NCI-H1048 (cell line): Measurements from ENCODE around the gene PTMA.

Experiments used
- DNase-seq: peaks from one replicate; lab custom pipeline; 2025; lab: John Stamatoyannopoulos, UW

Gene PTMA

DNA sequence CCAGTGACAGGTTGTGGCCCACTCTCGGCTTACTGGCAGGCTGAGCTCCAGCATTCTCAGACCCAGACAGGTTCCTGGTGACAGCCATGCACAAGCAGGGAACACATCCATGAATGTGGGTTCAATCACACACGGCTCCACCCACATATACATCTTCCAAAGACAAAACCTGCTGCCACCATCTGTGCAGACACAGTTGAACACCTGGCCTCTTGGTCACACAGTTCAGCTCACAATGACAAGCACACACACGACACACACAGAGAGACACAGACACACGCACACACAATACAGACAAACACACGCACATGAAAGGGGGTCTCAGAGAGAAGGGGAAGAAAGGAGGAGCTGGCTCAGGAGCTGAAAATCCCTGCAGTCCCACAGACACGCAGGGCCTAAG lies 32.1 kb upstream of the PTMA start:
- DNase-seq = no peak

DNA sequence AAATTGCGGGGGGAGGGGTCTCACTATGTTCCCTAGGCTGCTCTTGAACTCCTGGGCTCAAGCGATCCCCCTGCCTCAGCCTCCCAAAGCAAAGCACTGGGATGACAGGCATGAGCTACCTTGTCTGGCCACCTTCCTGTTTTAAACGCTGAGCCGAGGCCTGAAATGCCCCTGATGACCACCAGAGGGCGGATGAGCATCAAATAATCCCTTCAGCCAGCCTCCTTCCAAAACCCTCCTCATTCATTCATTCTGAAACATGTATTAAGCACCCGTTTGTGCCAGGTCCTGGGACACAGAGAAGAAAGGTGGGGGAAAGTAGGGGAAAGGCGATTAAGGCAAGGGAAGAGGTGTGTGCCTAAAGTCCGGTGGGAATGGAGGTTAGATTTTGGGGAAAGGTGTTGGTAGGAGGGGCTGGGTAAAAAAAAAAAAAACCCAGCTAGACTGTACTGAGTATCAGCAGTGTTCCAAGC lies 30.7 kb upstream of the PTMA start:
- DNase-seq = peak; percentile 29

DNA sequence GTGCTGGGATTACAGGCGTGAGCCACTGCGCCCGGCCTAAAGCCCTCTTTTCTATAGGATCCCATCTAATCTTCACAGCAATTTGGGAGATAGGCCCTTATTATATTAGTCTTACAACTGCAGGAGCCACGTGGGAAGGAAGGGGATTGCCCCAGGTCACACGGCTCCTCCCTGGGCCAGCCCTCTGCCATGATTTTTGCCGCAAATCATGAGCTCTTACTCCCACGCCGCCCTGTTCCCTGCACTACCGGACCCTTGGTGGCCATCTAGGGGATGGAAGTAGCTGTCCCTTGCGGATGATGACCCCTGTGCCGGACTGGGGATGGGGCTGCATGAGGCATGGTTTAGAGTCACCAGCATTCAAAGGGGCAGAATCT lies 28.4 kb upstream of the PTMA start:
- DNase-seq = no peak

DNA sequence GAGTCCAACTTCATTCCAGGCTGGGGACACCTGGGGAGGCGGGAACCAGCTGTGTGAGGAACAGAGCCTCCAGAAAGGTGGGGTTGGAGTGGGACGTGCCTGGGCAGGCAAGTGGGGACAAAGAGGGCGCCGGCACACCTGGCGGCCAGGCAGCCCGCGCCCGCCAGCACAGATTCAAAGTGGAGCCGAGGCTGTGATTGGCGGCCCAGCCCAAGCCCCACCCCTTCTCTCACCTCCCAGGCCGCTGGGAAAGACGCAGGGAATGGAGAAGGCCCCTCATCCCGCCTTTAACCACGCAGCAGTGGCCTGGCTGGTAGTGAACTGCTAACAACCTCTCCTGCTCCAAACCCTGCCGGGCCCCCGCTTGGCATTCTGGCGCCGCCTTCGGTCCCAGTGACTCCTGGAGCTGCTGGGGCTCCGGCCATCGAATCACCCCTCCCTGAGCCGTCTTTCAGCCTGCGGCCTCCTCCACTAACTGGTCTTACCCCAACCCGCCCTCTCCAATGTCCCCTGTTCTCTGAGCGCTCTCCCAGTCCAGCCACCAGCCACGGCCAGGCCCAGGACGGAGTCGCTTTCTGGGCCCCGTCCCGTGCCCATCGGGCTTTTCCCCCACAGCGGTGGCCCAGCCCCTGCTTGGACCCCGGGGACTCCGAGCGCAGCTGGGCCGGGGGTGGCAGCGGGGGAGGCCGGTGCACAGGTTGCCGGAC lies 27.9 kb upstream of the PTMA start:
- no peak for DNase-seq

DNA sequence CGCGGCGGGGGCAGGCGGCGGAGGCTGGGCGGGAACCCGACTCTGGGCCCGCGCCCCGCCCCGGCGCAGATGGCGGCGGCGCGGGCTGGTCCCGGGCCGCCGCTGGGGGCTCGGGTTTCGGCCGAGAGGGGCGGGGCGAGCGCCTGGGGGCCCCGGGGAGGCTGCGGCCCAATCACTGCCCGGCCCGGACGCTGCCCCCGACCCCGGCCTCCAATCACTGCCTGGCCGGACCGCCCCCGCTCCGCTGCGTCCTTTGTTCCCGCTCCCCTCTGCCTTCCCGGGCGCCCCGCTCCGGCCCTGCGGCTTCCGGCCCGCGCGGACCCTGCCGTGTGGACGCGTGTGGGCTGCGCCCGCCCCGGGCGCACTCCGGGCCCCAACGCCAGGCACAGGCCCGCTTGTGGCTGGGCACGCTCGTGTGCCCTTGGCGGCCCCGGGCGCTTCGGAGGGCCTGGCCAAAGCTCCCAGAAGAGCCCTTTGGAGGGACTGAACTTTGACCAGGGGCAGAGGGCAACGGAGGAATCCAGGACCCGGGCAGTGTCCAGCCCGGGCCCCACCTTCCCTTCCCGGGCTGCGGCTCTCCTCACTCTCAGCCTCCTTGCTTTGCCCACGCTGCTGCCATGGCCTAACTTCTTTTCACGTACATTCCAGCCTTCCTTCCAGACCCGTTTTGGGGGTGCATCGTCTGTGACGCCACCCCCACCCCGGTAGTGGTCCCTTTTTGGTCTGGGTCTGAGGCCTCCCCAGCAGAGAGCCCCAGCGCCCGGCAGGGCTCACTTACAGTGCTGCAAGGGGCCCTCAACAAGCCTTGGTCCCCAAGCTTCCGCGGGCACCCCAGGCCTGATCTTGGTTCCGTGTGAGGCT lies 27.1 kb upstream of the PTMA start:
- DNase-seq = no peak

DNA sequence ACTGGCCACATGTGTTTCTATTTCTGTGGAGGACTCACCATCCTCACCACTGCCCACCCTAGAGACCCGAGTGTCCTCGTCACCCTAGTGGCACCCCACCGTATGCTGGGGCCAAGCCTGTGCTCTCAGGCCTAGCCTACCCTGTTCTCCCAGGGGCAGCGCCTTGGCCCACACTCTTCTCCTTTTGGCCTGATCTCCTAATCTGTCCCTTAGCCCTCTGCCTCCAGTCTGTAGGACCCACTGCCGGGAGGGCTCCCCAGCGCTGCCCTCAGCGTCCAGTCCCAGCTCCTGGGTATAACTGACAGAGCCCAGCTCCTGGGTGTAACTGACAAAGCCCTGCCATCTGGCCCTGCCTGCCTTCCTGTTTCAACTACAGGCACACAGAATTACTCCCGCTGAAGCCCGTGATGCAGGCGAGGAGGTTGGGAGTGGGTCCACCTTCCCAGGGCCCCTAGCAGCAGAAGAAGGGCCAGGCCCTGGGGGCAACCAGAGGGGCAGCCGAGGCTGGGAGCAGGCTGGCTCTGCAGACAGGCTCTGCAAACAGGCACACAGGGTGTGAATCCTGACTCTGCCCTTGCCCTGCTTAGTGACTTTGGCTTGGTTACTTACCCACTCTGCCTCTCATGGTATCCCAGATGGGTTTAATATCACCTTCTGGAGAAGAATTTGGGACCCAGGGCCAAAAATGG lies 25.6 kb upstream of the PTMA start:
- no peak for DNase-seq

DNA sequence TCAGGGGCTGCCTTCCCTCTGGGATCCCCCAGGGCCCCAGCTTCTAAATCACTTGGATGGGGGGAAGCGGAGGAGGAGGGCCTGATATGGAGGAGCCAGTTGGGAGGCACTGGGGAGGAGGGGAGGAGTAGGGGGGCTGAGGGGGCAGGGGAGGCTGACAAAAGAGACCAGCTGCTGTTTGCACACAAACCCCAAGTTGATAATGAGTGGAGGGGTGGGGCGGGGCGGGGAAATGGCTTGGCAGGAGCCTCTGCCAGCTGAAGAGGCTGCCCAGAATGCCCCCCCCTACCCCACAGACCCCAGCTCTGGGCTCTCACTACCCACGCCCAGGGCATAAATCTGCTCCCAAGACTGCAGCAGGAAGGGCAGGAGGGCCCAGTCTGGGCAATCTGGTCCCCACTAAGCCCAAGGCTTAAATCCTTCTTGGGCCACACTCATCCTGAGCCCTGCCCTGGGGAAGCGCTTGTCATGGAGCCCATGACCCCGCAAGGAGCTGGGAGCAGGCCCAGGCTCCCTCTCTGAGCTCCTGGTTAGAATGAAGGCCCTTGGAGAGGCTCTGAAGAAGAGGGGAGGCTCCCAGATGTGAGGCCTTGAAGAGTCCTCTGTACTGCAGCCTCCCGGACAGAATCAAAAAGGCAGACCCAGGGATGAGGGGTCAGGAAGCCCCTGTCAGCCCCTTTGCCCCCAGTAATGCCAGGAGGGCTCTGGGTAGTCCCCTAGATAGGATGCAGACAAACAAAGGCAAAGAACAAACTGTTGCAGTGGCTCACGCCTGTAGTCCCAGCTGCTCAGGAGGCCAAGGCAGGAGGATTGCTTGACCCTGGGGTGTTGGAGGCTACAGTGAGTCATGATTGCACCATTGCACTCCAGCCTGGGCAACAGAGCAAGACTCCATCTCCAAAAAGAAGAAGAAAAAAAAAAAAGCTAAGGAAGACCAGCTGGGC lies 24.8 kb upstream of the PTMA start:
- DNase-seq = no peak

DNA sequence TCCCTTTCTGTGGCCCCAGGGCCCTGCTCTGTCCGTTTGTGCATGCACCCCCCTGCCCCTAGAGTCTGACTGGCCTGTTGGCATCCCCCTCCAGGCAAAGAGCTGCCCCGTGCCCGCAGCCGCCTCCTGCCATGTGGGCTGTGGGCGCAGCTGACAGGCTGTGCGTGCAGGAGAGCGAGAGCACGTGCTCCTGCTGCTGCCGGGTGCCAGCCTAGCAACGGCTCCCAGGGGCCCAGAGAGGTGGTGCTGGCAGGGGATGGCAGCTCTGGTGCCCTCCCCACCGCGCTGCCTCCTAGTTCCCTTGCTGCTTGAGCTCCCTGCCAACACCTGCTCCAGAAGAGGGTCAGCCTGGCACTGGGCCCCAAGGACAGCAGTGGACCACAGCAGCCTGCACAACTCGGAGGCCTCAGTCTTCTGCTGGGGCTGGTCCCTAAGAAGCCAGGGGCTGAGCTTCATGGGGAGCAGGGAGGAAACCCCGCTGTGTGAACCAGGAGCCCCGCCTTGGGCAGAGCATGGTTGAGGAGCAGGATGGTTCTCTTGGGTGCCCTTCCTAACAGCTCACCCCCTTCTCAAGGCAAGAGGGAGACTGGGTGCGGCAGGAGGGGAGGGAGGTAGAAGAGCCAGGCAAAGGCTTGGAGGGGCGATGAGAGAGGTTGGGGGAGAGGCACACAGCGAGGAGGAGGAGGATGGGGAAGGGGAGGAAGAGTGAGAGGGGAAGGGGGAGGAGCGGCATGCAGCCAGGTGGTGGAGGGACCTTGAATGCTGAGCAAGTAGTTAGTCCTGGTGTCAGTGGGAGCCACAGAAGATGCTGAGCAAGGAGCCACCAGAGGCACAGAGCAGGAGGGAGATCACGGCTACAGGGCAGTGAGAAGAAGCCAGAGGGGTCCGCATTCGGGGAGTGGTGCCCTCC lies 23.8 kb upstream of the PTMA start:
- no peak for DNase-seq

DNA sequence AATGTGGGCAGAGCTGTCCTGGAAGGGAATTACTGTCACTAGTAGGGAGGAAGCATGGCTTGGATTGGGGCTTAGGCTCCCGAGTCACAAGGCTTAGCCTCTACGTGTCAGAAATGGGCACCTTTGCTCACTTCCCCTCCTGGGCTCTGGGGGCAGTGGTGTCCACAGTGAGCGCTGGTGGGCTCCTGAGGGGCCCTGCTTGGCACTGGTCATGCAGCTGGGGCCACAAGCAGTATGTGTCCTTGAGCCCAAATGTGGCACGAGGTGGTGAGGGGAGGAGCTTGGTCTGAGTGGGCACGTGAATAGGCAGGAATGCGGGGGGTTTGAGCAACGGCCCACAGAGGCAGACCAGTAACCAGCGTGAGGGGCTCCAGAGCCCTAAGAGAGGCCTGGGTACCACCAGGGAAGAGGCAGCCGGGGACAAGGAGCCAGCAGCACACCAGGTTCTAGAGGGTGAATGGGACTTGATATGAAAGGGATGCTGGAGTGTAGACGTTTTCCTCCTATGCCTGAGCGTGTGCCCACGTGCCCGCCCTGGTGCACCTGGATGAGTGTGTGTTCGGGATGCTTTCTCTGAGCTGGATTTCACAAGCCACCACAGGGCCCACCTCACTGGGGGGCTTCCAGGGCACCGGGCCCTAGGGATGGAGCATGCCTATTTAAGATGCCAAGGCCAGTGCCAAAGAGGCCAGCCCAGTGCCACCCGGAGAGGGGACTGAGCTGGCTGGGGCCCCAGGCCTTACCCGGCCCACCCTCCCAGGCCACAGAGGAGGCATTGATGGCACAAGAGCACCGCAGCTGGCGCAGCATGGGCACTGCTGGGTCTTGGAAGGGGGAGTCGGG lies 22.8 kb upstream of the PTMA start:
- no peak for DNase-seq

DNA sequence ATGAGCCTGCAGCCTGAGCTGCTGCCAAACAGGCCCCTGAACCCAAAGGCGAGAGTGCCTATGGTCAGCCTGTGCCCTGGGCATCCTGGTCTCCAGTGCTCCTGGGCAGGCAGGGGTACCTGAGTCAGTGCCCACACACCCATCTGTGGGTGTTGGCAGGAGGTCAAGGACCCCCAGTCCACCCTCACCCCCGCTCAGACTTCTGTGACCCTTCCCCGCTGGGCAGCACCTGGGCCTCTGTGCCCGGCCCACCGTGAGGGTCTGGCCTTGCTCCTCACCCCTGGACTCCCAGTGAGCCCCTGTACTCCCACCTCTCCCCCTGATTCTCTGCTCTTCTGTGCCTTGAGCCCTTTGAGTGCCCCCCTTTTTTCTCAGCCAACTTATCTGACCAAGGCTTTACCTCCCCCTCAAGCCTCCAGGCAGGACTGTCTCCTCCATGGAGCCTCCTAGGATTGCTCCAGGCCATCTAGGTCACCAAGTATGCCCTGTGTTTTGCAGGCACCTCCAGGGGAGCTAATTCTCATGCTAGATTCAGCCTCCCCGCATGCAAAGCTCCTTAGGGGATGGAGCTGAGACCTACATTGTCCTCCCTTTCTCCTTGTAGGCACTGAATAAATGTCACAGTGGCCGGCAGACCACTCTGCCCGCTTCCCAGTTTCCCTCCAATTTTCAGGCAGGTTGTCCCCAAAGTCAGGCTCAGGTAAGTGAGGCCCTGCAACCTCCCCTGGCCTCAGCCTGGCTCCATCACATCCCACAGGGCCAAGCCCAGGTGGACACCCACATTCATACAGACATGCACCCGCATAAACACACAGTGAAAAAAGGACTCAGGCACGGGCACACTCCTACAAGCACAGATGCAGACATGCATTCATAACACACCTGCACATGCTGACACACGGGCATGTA lies 21.9 kb upstream of the PTMA start:
- no peak for DNase-seq

DNA sequence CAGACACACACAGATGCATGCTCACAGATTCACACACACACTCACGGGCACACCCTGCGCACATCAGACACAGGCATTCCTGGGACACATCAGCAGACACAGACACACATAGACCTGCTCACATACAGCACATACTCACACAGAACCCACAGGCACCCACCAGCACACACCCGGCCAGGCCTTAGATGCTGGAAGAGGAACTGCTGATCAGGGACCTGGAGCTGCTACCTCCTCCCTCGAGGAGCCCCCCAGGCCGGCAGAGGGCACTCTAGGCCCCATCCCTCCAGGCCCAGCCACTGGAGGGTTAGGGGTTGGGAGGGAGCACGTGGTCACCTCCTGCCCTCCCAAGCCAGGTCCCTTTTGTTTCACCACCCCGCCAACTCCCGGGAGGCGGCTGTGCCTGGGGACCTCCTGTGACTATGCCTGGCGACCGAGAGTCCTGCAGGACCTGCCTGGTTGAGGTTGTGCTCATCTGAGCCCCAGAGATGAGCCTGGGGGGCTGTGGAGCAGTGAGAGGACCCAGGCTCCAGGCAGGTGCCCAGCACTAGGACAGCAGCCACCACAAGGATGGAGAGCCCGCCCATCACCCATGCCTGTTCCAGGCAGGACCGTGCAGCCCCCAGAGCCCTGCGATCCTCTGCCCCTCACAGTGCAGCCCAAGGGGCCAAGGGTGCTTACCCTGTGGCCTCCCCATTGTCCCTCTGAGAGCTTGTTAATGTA lies 21.0 kb upstream of the PTMA start:
- DNase-seq = no peak

DNA sequence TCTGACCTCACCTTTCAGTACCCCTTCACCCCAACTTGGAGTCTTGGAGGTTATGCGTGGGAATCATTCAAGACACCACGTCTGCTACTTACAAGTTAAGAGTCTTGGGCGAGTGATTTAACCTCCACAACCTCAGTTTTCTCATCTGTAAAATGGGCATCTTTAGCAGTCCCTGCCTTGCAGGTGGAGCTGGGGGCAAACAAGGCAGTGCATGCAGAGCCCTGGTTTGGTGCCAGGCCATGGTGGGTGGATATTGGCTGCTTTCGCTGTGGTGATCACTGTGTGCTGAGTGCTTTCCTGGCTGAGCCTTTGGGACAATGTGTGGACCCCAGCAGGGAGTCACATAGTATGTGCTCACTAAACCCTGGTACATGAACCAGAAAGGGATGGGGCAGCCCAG lies 20.4 kb upstream of the PTMA start:
- DNase-seq = no peak

DNA sequence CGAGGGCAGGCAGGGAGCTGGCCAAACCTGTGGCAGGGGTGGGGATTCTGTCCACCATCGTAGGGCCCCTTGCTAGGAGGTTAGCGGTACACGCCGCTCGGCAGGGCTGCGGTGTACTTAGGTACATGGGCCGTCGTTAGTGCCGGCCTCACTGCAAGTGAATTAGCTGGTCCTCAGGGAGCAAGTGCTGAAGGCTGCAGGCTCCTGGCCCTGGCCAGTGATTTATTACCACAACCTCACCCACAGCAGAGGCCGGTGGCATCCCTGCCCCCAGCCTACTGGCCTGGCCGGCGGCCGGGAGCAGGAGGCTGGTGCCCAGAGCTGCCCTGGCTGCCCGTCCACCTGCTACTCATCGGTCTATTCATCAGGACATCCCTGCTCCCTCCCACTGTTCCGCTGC lies 19.6 kb upstream of the PTMA start:
- DNase-seq = no peak

DNA sequence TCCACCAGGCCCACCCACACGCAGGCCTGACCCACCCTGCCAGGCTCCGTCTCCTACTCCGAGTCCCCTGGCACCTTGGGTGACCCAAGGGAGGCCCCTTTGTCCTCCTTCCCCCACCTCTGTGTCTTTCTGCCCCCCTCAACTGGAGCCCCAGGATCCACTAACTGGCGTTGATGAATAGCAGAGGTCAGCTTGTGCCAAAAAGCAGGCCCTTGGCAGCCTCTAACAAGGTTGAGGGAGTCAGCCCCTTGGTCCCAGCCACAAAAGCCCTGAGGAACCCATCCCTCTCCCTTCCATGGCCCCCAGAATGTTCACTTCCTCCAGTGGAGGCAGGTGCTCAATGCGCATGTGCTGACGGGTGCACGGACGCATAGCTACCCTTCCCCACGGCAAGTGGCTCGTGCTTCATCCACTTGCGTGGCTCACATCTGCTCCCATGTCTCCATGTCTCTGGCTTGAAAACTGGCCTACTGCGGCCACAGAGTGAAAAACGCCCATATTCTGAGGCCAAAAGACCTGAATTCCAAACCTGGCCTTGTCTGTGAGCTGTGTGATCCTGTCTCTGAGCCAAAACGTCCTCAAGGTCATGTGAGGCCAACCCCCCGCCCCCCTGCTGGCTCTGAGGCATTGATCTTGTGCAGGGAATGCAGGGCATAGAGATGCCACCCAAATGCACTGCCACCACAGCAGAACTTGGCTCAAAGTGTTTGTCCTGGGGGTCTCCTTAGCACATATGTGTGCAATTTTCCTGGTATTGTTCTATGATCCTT lies 19.0 kb upstream of the PTMA start:
- no peak for DNase-seq

DNA sequence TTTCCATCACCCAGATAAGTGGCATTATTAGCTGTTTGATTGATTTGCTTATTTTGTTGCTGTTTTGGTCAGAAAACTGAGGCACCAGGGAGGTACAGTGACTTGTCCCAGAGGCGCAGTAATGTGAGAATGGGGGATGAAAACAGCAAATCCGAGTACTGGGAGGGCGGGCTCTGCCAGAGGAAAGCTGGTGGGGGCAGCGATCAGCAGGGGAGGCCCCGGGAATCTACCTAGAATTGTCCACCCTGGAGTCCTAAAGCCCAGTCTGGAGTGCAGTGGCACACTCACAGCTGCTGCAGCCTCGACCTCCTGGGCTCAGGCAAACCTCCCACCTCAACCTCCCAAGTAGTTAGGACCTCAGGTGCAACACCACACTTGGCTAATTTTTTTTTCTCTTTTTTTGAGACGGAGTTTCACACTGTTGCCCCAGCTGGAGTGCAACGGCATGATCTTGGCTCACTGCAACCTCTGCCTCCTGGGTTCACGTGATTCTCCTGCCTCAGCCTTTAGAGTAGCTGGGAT lies 17.0 kb upstream of the PTMA start:
- DNase-seq = no peak

DNA sequence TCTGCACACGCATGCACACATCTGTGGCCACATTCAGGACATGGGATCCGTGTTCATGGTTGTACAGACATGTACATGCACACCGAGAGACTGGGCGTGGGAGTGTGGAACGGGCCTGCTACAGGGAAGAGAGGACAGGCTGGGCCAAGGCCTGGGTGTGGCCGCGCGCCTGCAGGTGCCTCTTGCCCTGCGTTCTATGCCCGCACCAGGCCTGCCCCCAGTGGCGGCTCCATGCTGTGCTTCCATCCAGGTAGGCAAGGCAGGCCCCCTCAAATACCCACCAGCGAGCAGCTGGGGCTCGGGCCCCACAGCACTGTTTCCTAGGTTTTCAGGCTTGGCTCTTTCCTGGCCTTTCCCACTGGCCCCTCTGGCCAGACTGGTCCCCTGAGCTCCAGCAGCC lies 15.5 kb upstream of the PTMA start:
- DNase-seq = no peak

DNA sequence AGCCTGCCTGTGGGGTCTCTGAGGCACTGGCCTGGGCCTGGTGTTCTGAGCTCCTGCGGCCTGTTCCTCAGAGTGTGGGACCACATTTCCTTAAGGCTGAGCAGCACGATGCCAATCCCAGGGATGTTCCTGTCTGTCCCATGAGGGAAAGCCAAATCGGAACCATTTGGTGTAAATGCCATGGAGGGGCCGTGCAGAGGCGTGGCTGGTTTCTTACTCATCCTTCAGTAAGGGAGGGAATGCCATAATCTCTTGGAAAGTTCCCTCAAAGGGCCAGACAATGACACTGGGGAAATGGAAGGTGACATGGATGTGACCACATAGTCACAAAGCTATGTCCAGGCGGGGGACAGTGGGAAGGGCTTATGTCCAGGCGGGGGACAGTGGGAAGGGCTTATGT lies 14.4 kb upstream of the PTMA start:
- DNase-seq = no peak
